Fibroblast of the aortic adventitia (primary cell): ENCODE measurements around the gene PARVB. TPM values are rescaled to one million over a fixed set of nuclear protein-coding genes. Genes with fewer than 3 reads are reported as not detected.

Experiments
- DNase-seq: peaks from one replicate; pipeline ENCODE4 v3.0.0-alpha.2; 2010; ENCODE audit warnings: low read depth
- H3K4me3 ChIP-seq: 2 replicates; pipeline ENCODE4 v1.5.1; 2011; ENCODE audit warnings: low read depth, mild to moderate bottlenecking, control low read depth, low read length, moderate library complexity
- CTCF ChIP-seq: IDR thresholded peaks from 2 replicates; pipeline ENCODE4 v1.5.1; 2011; ENCODE audit warnings: mild to moderate bottlenecking, low read length, control low read depth, inconsistent platforms; ENCODE audit not compliant: insufficient read depth
- total RNA-seq: library from RNA; depleted of rRNA; stranded (reverse); fragments of >200 nt; gene quantifications from 2 replicates; pipeline ENCODE4 v1.2.3, GENCODE V29; 2012; ENCODE audit warnings: low replicate concordance

The PARVB gene
- total RNA-seq, 1 donor: 30.6 TPM

GRCh38 chr22:44196241-44196640 lies 172.1 kb downstream of the PARVB start:
- no peak overlapping the region for H3K4me3 ChIP-seq
- TF ChIP-seq CTCF: no peak
- DNase-seq: no peak

GRCh38 chr22:44196731-44197131 lies 172.6 kb downstream of the PARVB start:
- no peak for TF ChIP-seq CTCF
- no peak for DNase-seq
- H3K4me3 ChIP-seq: no peak overlapping the region

- no peak overlapping the region for H3K4me3 ChIP-seq
- TF ChIP-seq CTCF: no peak
- no peak for DNase-seq
These were observed 173.2 kb downstream of the PARVB start for GRCh38 chr22:44197271-44197670.

- H3K4me3 ChIP-seq: no peak overlapping the region
- no peak for DNase-seq
- TF ChIP-seq CTCF: no peak
These were observed 175.1 kb downstream of the PARVB start for GRCh38 chr22:44199164-44199563.

- H3K4me3 ChIP-seq: no peak overlapping the region
- no peak for DNase-seq
- TF ChIP-seq CTCF: no peak
These were observed 175.8 kb downstream of the PARVB start for GRCh38 chr22:44199866-44200265.

GRCh38 chr22:44200451-44200850 lies 176.3 kb downstream of the PARVB start:
- no peak overlapping the region for H3K4me3 ChIP-seq
- no peak for DNase-seq
- no peak for TF ChIP-seq CTCF

- no peak for DNase-seq
- no peak overlapping the region for H3K4me3 ChIP-seq
- no peak for TF ChIP-seq CTCF
These were observed 176.9 kb downstream of the PARVB start for GRCh38 chr22:44200855-44201550.
